ENCODE measurements around the gene TMEM8B.
"Not testable (repeated sequence)": the region's sequence is repeated elsewhere in the genome, so short reads cannot be mapped to it uniquely, and the experiment has no call there.

The TMEM8B gene

GRCh38 chr9:35904338-35904737 lies 75.3 kb downstream of the TMEM8B start:
- DNase-seq (ENCODE audit: low read depth, low spot score) = no peak
- no peak overlapping the region for H3K27ac ChIP-seq

GRCh38 chr9:35905051-35905781 lies 76.2 kb downstream of the TMEM8B start:
- H3K27ac ChIP-seq = peak overlapping the region; percentile 76
- DNase-seq (ENCODE audit: low read depth, low spot score) = no peak

- H3K27ac ChIP-seq = peak within 1 kb of the TSS; percentile 76
- peak; percentile 65 for DNase-seq (ENCODE audit: low read depth, low spot score)
Observed at GRCh38 chr9:35905912-35906679, 77.1 kb downstream of the TMEM8B start, which contains the start of gene HRCT1. HRCT1 (plus strand) TSS chr9:35906202; CDS start chr9:35906288, 86 bp downstream.

- no peak for DNase-seq (ENCODE audit: low read depth, low spot score)
- H3K27ac ChIP-seq = peak overlapping the region; percentile 76
Observed at GRCh38 chr9:35906923-35907699, 78.1 kb downstream of the TMEM8B start.

GRCh38 chr9:35907711-35908503 lies 78.9 kb downstream of the TMEM8B start:
- H3K27ac ChIP-seq = peak overlapping the region; percentile 76
- DNase-seq (ENCODE audit: low read depth, low spot score) = no peak

- peak overlapping the region; percentile 76 for H3K27ac ChIP-seq
Observed at GRCh38 chr9:35908504-35909125, 79.6 kb downstream of the TMEM8B start.

GRCh38 chr9:35909274-35909673 lies 80.2 kb downstream of the TMEM8B start, which contains the start of gene SPAAR:
SPAAR (plus strand) TSS chr9:35909490; CDS start chr9:35910464, 974 bp downstream.
- DNase-seq (ENCODE audit: low read depth, low spot score) = no peak

More at GRCh38 chr9:35908504-35909125, 79.6 kb downstream of the TMEM8B start:
- DNase-seq (ENCODE audit: low read depth, low spot score) = no peak

GRCh38 chr9:35909687-35910612 lies 80.9 kb downstream of the TMEM8B start:
- no peak for DNase-seq (ENCODE audit: low read depth, low spot score)
- H3K27ac ChIP-seq = no peak overlapping the region

More at GRCh38 chr9:35909274-35909673, 80.2 kb downstream of the TMEM8B start, which contains the start of gene SPAAR:
- H3K27ac ChIP-seq = peak within 1 kb of the TSS; percentile 76

- no peak for DNase-seq (ENCODE audit: low read depth, low spot score)
- no peak overlapping the region for H3K27ac ChIP-seq
Observed at GRCh38 chr9:35910613-35911359, 81.8 kb downstream of the TMEM8B start.

GRCh38 chr9:35911690-35912089 lies 82.7 kb downstream of the TMEM8B start:
- DNase-seq (ENCODE audit: low read depth, low spot score) = no peak
- no peak overlapping the region for H3K27ac ChIP-seq

GRCh38 chr9:35912791-35913400 lies 83.9 kb downstream of the TMEM8B start:
- no peak overlapping the region for H3K27ac ChIP-seq
- no peak for DNase-seq (ENCODE audit: low read depth, low spot score)

GRCh38 chr9:35913429-35913828 lies 84.4 kb downstream of the TMEM8B start:
- DNase-seq (ENCODE audit: low read depth, low spot score); H3K27ac ChIP-seq: not testable (repeated sequence)

- DNase-seq (ENCODE audit: low read depth, low spot score) = no peak
Observed at GRCh38 chr9:35914301-35914807, 85.3 kb downstream of the TMEM8B start.

More at GRCh38 chr9:35914301-35914807, 85.3 kb downstream of the TMEM8B start:
- no peak overlapping the region for H3K27ac ChIP-seq

Data from epithelial cell of prostate (primary cell).